Small intestine (tissue), 7 donors: ENCODE data around the gene ADAMTS3. TPM values are rescaled to one million over a fixed set of nuclear protein-coding genes. Genes with fewer than 3 reads are reported as not detected.

Source experiments
- DNase-seq, 2 donors: peaks; one replicate each; pipeline versions ENCODE4 v3.0.0 to v3.0.0-alpha.2; 2013
- FAIRE-seq: peaks from 2 replicates; lab custom pipeline; 2012; peaks lifted over from hg19 to GRCh38; lab: Jason Lieb, UNC
- H3K27ac ChIP-seq, 3 donors: one replicate each; pipeline ENCODE4 v1.5.1; 2013; ENCODE audit warnings: low read length in 2 of 3, mild to moderate bottlenecking in 2 of 3, control low read depth in 1 of 3, inconsistent platforms in 1 of 3, low read depth in 1 of 3, moderate library complexity in 1 of 3
- H3K27me3 ChIP-seq, 3 donors: one replicate each; pipeline ENCODE4 v1.6.1; 2013; ENCODE audit warnings: low read length in 3 of 3, inconsistent platforms in 1 of 3; ENCODE audit not compliant: control insufficient read depth in 3 of 3, insufficient read depth in 3 of 3
- H3K36me3 ChIP-seq, 3 donors: one replicate each; pipeline ENCODE4 v1.6.1; 2013; ENCODE audit warnings: low read length in 3 of 3, inconsistent platforms in 1 of 3, low read depth in 1 of 3, mild to moderate bottlenecking in 1 of 3, moderate library complexity in 1 of 3; ENCODE audit not compliant: control insufficient read depth in 3 of 3, insufficient read depth in 2 of 3
- H3K4me1 ChIP-seq, 3 donors: one replicate each; pipeline ENCODE4 v1.6.1; 2013; ENCODE audit warnings: low read length in 2 of 3, inconsistent platforms in 1 of 3, low read depth in 1 of 3, mild to moderate bottlenecking in 1 of 3, moderate library complexity in 1 of 3; ENCODE audit not compliant: control insufficient read depth in 3 of 3, insufficient read depth in 2 of 3
- H3K4me3 ChIP-seq, 3 donors: one replicate each; pipeline ENCODE4 v1.5.1; 2013; ENCODE audit warnings: low read length in 3 of 3, control low read depth in 1 of 3, inconsistent platforms in 1 of 3, low read depth in 1 of 3, mild to moderate bottlenecking in 1 of 3, moderate library complexity in 1 of 3
- H3K9me3 ChIP-seq, 2 donors: one replicate each; pipeline ENCODE4 v1.6.1; 2013; ENCODE audit warnings: low read depth in 1 of 2, low read length in 1 of 2; ENCODE audit not compliant: control insufficient read depth in 2 of 2, insufficient read depth in 1 of 2
- WGBS, 3 donors: extraction: QIAGEN DNeasy Blood & Tissue Kit; methylation state at CpG; one replicate each; pipeline ENCODE4 v1.1.7; 2013; 5-methylcytosine and 5-hydroxymethylcytosine counted together
- polyA plus RNA-seq, 4 donors: library from polyadenylated mRNA; stranded (reverse) in 3 of 4; unstranded in 1 of 4; fragments of 200-250 nt in 3 of 4; fragments of 120-200 nt in 1 of 4; gene quantifications; one replicate each; pipeline versions ENCODE4 v1.2.1 to v1.2.3, GENCODE V29; 2013
- donor health status: healthy with polysubstance abuse.
- donor health status: control.
- donor health status: control.
- donor health status: Bipolar disorder and iron deficiency.
- donor health status: healthy.

Gene ADAMTS3
- polyA plus RNA-seq, 4 donors, result 0.16 to 0.72 TPM; not detected in 2

GRCh38 chr4:72405417-72405816, 163.6 kb downstream of the ADAMTS3 start:
- H3K4me3 ChIP-seq, result no peak overlapping the region
- H3K27ac ChIP-seq, result no peak overlapping the region
- H3K27me3 ChIP-seq, result no peaks in the 10 kb centered on the region
- no peaks in the 10 kb centered on the region for H3K9me3 ChIP-seq
- H3K36me3 ChIP-seq, result no peaks in the 10 kb centered on the region
- FAIRE-seq, result no peak
- no peaks in the 10 kb centered on the region for H3K4me1 ChIP-seq
- DNase-seq, result no peak

- no peak overlapping the region for H3K4me3 ChIP-seq
- DNase-seq (no peak), FAIRE-seq (no peak)
- no peak overlapping the region for H3K27ac ChIP-seq
- H3K36me3 ChIP-seq, result no peaks in the 10 kb centered on the region
- 67 to 80% (median 78%) methylated on average over 7 of the region's 7 CpGs for WGBS, 3 donors
- H3K27me3 ChIP-seq, result no peaks in the 10 kb centered on the region
- H3K4me1 ChIP-seq, result no peaks in the 10 kb centered on the region
- H3K9me3 ChIP-seq, result no peaks in the 10 kb centered on the region
Observed at GRCh38 chr4:72397314-72397713, 171.7 kb downstream of the ADAMTS3 start.

- Histone ChIP-seq H3K27me3 (no peaks in the 10 kb centered on the region), H3K36me3 (no peaks in the 10 kb centered on the region), H3K9me3 (no peaks in the 10 kb centered on the region), H3K27ac (no peak overlapping the region), H3K4me1 (no peaks in the 10 kb centered on the region), H3K4me3 (no peak overlapping the region)
- FAIRE-seq (no peak), DNase-seq (no peak)
- WGBS, 3 donors, result 67 to 81% (median 78%) methylated on average over 3 of the region's 3 CpGs
Observed at GRCh38 chr4:72394012-72394663, 174.9 kb downstream of the ADAMTS3 start.

- H3K27ac ChIP-seq, result no peak overlapping the region
- no peaks in the 10 kb centered on the region for H3K36me3 ChIP-seq
- H3K27me3 ChIP-seq, result no peaks in the 10 kb centered on the region
- H3K4me1 ChIP-seq, result no peaks in the 10 kb centered on the region
- no peaks in the 10 kb centered on the region for H3K9me3 ChIP-seq
- no peak overlapping the region for H3K4me3 ChIP-seq
- FAIRE-seq, result no peak
- WGBS, 3 donors, result 92 to 96% (median 93%) methylated on average over 2 of the region's 2 CpGs
- no peak for DNase-seq
Observed at GRCh38 chr4:72391281-72391680, 177.7 kb downstream of the ADAMTS3 start.

GRCh38 chr4:72390409-72390808, 178.6 kb downstream of the ADAMTS3 start:
- Histone ChIP-seq H3K36me3 (no peaks in the 10 kb centered on the region), H3K27me3 (no peaks in the 10 kb centered on the region), H3K27ac (no peak overlapping the region), H3K4me3 (no peak overlapping the region), H3K9me3 (no peaks in the 10 kb centered on the region), H3K4me1 (no peaks in the 10 kb centered on the region)
- no peak for DNase-seq
- 84 to 97% (median 84%) methylated on average over 1 of the region's 1 CpG for WGBS, 3 donors
- no peak for FAIRE-seq

GRCh38 chr4:72388521-72388920, 180.5 kb downstream of the ADAMTS3 start:
- WGBS, 3 donors, result 29 to 57% (median 43%) methylated on average over 1 of the region's 1 CpG
- Histone ChIP-seq H3K27me3 (no peaks in the 10 kb centered on the region), H3K27ac (no peak overlapping the region), H3K4me3 (no peak overlapping the region), H3K36me3 (no peaks in the 10 kb centered on the region), H3K9me3 (no peaks in the 10 kb centered on the region), H3K4me1 (no peaks in the 10 kb centered on the region)
- FAIRE-seq (no peak), DNase-seq (no peak)

- no peak overlapping the region for H3K27ac ChIP-seq
- H3K36me3 ChIP-seq, result no peaks in the 10 kb centered on the region
- H3K27me3 ChIP-seq, result no peaks in the 10 kb centered on the region
- no peak overlapping the region for H3K4me3 ChIP-seq
- FAIRE-seq (no peak), DNase-seq (no peak)
- H3K9me3 ChIP-seq, result no peaks in the 10 kb centered on the region
- whole genome bisulfite sequencing, 3 donors, result 87 to 90% (median 89%) methylated on average over 1 of the region's 1 CpG
- no peaks in the 10 kb centered on the region for H3K4me1 ChIP-seq
Observed at GRCh38 chr4:72387959-72388358, 181.1 kb downstream of the ADAMTS3 start.

- FAIRE-seq (no peak), DNase-seq (no peak)
- Histone ChIP-seq H3K27me3 (no peaks in the 10 kb centered on the region), H3K36me3 (no peaks in the 10 kb centered on the region), H3K9me3 (no peaks in the 10 kb centered on the region), H3K4me3 (no peak overlapping the region), H3K4me1 (no peaks in the 10 kb centered on the region), H3K27ac (no peak overlapping the region)
- 33 to 49% (median 42%) methylated on average over 3 of the region's 3 CpGs for WGBS, 3 donors
Observed at GRCh38 chr4:72383439-72383838, 185.6 kb downstream of the ADAMTS3 start.

- no peak for FAIRE-seq
- H3K4me1 ChIP-seq, result no peaks in the 10 kb centered on the region
- no peak overlapping the region for H3K27ac ChIP-seq
- 68 to 77% (median 71%) methylated on average over 2 of the region's 2 CpGs for WGBS, 3 donors
- H3K36me3 ChIP-seq, result no peaks in the 10 kb centered on the region
- DNase-seq, result no peak
- H3K27me3 ChIP-seq, result no peaks in the 10 kb centered on the region
- H3K9me3 ChIP-seq, result no peaks in the 10 kb centered on the region
- no peak overlapping the region for H3K4me3 ChIP-seq
Observed at GRCh38 chr4:72378901-72379300, 190.1 kb downstream of the ADAMTS3 start.
